Astrocyte (in vitro differentiated cells and primary cell): ENCODE data around the gene CDH10. TPM values are rescaled to one million over a fixed set of nuclear protein-coding genes. Genes with fewer than 3 reads are reported as not detected.

Experiments
- DNase-seq: peaks from one replicate; pipeline ENCODE4 v3.0.0-alpha.2; 2010; ENCODE audit warnings: low read depth
- FAIRE-seq: peaks from 2 replicates; lab custom pipeline; 2011; peaks lifted over from hg19 to GRCh38; lab: Jason Lieb, UNC
- H2AFZ ChIP-seq: 2 replicates; pipeline ENCODE4 v1.6.0; 2012; ENCODE audit warnings: low read depth, low read length, inconsistent platforms
- H3K27ac ChIP-seq: 2 replicates; pipeline ENCODE4 v1.5.1; 2011; ENCODE audit warnings: low read depth, low read length, inconsistent platforms
- H3K27me3 ChIP-seq: 2 replicates; pipeline ENCODE4 v1.6.0; 2011; ENCODE audit warnings: low read length, inconsistent platforms; ENCODE audit not compliant: insufficient read depth
- H3K36me3 ChIP-seq: 2 replicates; pipeline ENCODE4 v1.5.1; 2011; ENCODE audit warnings: low read length, inconsistent platforms; ENCODE audit not compliant: insufficient read depth
- H3K4me1 ChIP-seq: 2 replicates; pipeline ENCODE4 v1.5.1; 2011; ENCODE audit warnings: low read length, inconsistent platforms; ENCODE audit not compliant: insufficient read depth
- H3K4me2 ChIP-seq: 2 replicates; pipeline ENCODE4 v1.6.0; 2012; ENCODE audit warnings: low read length, inconsistent platforms
- H3K4me3 ChIP-seq: 2 replicates; pipeline ENCODE4 v1.5.1; 2011; ENCODE audit warnings: low read depth, mild to moderate bottlenecking, low read length, inconsistent platforms; ENCODE audit not compliant: insufficient read depth
- H3K79me2 ChIP-seq: 2 replicates; pipeline ENCODE4 v1.6.0; 2012; ENCODE audit warnings: mild to moderate bottlenecking, low read length, inconsistent platforms; ENCODE audit not compliant: insufficient read depth
- H3K9ac ChIP-seq: 2 replicates; pipeline ENCODE4 v1.6.0; 2012; ENCODE audit warnings: mild to moderate bottlenecking, low read length, inconsistent platforms
- H3K9me3 ChIP-seq: 2 replicates; pipeline ENCODE4 v1.5.1; 2012; ENCODE audit warnings: low read depth, mild to moderate bottlenecking, low read length, inconsistent platforms; ENCODE audit not compliant: insufficient read depth
- H4K20me1 ChIP-seq: 2 replicates; pipeline ENCODE4 v1.6.0; 2012; ENCODE audit warnings: low read length, inconsistent platforms; ENCODE audit not compliant: insufficient read depth
- H3K27ac Mint-ChIP-seq: one replicate; pipeline ENCODE4 v1.8.0; 2021; ENCODE audit warnings: mild to moderate bottlenecking, mixed read lengths; ENCODE audit not compliant: unreplicated experiment
- H3K27me3 Mint-ChIP-seq: one replicate; pipeline ENCODE4 v1.8.0; 2021; ENCODE audit warnings: low read depth, mixed read lengths; ENCODE audit not compliant: unreplicated experiment
- H3K36me3 Mint-ChIP-seq: one replicate; pipeline ENCODE4 v1.8.0; 2021; ENCODE audit warnings: low read depth, mixed read lengths; ENCODE audit not compliant: unreplicated experiment
- H3K4me1 Mint-ChIP-seq: one replicate; pipeline ENCODE4 v1.8.0; 2021; ENCODE audit warnings: low read depth, mixed read lengths; ENCODE audit not compliant: unreplicated experiment
- H3K4me3 Mint-ChIP-seq: one replicate; pipeline ENCODE4 v1.8.0; 2021; ENCODE audit warnings: mild to moderate bottlenecking, moderate library complexity, mixed read lengths; ENCODE audit not compliant: unreplicated experiment
- H3K9me3 Mint-ChIP-seq: one replicate; pipeline ENCODE4 v1.8.0; 2021; ENCODE audit warnings: mild to moderate bottlenecking, mixed read lengths; ENCODE audit not compliant: unreplicated experiment
- CTCF ChIP-seq: IDR thresholded peaks from 2 replicates; pipeline ENCODE4 v1.5.1; 2011; ENCODE audit warnings: low read depth, mild to moderate bottlenecking, inconsistent platforms, low read length, moderate library complexity; ENCODE audit not compliant: insufficient read depth
- EZH2 ChIP-seq: IDR thresholded peaks from 2 replicates; pipeline ENCODE4 v1.6.1; 2012; ENCODE audit warnings: mild to moderate bottlenecking, low read length, inconsistent platforms; ENCODE audit not compliant: insufficient read depth
- total RNA-seq: library from RNA; stranded (reverse); gene quantifications from 2 replicates; pipeline ENCODE4 v1.2.1, GENCODE V29; 2021

Gene CDH10
- total RNA-seq, 1 donor from 2014 or later, result 6.9 TPM

GRCh38 chr5:24475101-24475500, 169.7 kb downstream of the CDH10 start:
- Histone ChIP-seq H4K20me1 (no peaks in the 10 kb centered on the region), H3K79me2 (no peaks in the 10 kb centered on the region), H3K27ac (no peak overlapping the region), H3K4me1 (no peaks in the 10 kb centered on the region), H3K4me3 (no peak overlapping the region), H3K36me3 (no peaks in the 10 kb centered on the region), H3K4me2 (no peak overlapping the region), H3K9me3 (no peaks in the 10 kb centered on the region), H3K27me3 (no peaks in the 10 kb centered on the region), H3K9ac (no peak overlapping the region), H2AFZ (no peak overlapping the region)
- TF ChIP-seq EZH2 (no peak), CTCF (no peak)
- H3K27me3 Mint-ChIP-seq, result no peaks in the 10 kb centered on the region
- FAIRE-seq (no peak), DNase-seq (no peak)
- no peaks in the 10 kb centered on the region for H3K36me3 Mint-ChIP-seq
- H3K27ac Mint-ChIP-seq, result no peak overlapping the region
- H3K9me3 Mint-ChIP-seq, result no peaks in the 10 kb centered on the region
- no peaks in the 10 kb centered on the region for H3K4me1 Mint-ChIP-seq
- H3K4me3 Mint-ChIP-seq, result no peak overlapping the region

GRCh38 chr5:24474685-24475084, 170.1 kb downstream of the CDH10 start:
- no peaks in the 10 kb centered on the region for H3K9me3 ChIP-seq
- Mint-ChIP-seq H3K9me3 (no peaks in the 10 kb centered on the region), H3K4me1 (no peaks in the 10 kb centered on the region), H3K4me3 (no peak overlapping the region), H3K27ac (no peak overlapping the region), H3K36me3 (no peaks in the 10 kb centered on the region), H3K27me3 (no peaks in the 10 kb centered on the region)
- no peaks in the 10 kb centered on the region for H4K20me1 ChIP-seq
- no peaks in the 10 kb centered on the region for H3K79me2 ChIP-seq
- no peak overlapping the region for H3K4me2 ChIP-seq
- H2AFZ ChIP-seq, result no peak overlapping the region
- no peak for DNase-seq
- H3K27me3 ChIP-seq, result no peaks in the 10 kb centered on the region
- no peak overlapping the region for H3K9ac ChIP-seq
- no peak for TF ChIP-seq EZH2
- TF ChIP-seq CTCF, result no peak
- FAIRE-seq, result no peak
- H3K27ac ChIP-seq, result no peak overlapping the region
- H3K4me1 ChIP-seq, result no peaks in the 10 kb centered on the region
- no peak overlapping the region for H3K4me3 ChIP-seq
- no peaks in the 10 kb centered on the region for H3K36me3 ChIP-seq

- FAIRE-seq (no peak), DNase-seq (no peak)
- Mint-ChIP-seq H3K9me3 (no peaks in the 10 kb centered on the region), H3K4me3 (no peak overlapping the region), H3K27ac (no peak overlapping the region), H3K4me1 (no peaks in the 10 kb centered on the region), H3K27me3 (no peaks in the 10 kb centered on the region), H3K36me3 (no peaks in the 10 kb centered on the region)
- no peak overlapping the region for H3K4me3 ChIP-seq
- H3K9ac ChIP-seq, result no peak overlapping the region
- no peaks in the 10 kb centered on the region for H3K4me1 ChIP-seq
- no peaks in the 10 kb centered on the region for H4K20me1 ChIP-seq
- no peaks in the 10 kb centered on the region for H3K27me3 ChIP-seq
- no peak overlapping the region for H2AFZ ChIP-seq
- no peak overlapping the region for H3K27ac ChIP-seq
- H3K36me3 ChIP-seq, result no peaks in the 10 kb centered on the region
- H3K79me2 ChIP-seq, result no peaks in the 10 kb centered on the region
- H3K4me2 ChIP-seq, result no peak overlapping the region
- TF ChIP-seq EZH2, result no peak
- no peak for TF ChIP-seq CTCF
- H3K9me3 ChIP-seq, result no peaks in the 10 kb centered on the region
Observed at GRCh38 chr5:24472518-24472917, 172.3 kb downstream of the CDH10 start.
